ENCODE data around the gene VPS39. TPM values are rescaled to one million over a fixed set of nuclear protein-coding genes. Genes with fewer than 3 reads are reported as not detected.

VPS39 gene
- total and polyA plus RNA-seq, 2 of the 13 experiments (the other 11 are each of a cell fraction or from before 2014, with no cell fraction given) = 22.9 to 32.0 TPM

- peak; percentile 88 for TF ChIP-seq ARID5B (CRISPR knock-in tag; IDR thresholded peaks at IDR 0.05)
- TF ChIP-seq ZNF580 (CRISPR knock-in tag; IDR thresholded peaks at IDR 0.05; ENCODE audit: borderline replicate concordance, low read depth) = peak; percentile 59; the same call in 1 of the 2 replicates
- 0 out of 2 replicates have a peak, but pooled peaks have one; percentile 43 for TF ChIP-seq MEIS2 (CRISPR knock-in tag; IDR thresholded peaks at IDR 0.05)
- TF ChIP-seq STAG1 (CRISPR knock-in tag; IDR thresholded peaks at IDR 0.05) = no peak
- no peak for TF ChIP-seq ZNF484 (CRISPR knock-in tag; IDR thresholded peaks at IDR 0.05; ENCODE audit: borderline replicate concordance, low read depth)
- TF ChIP-seq FOXJ3 (CRISPR knock-in tag; IDR thresholded peaks at IDR 0.05; ENCODE audit: borderline replicate concordance) = peak; percentile 66; the same call in 1 of the 2 replicates
- peak; percentile 39; the same call in 1 of the 2 replicates for TF ChIP-seq IRX3 (CRISPR knock-in tag; IDR thresholded peaks at IDR 0.05; ENCODE audit: borderline replicate concordance, low read depth)
- TF ChIP-seq ZNF331 (CRISPR knock-in tag; IDR thresholded peaks at IDR 0.05) = peak; percentile 94
- TF ChIP-seq SCMH1 (CRISPR knock-in tag; IDR thresholded peaks at IDR 0.05; ENCODE audit: borderline replicate concordance) = no peak
- TF ChIP-seq ZBTB37 (CRISPR knock-in tag; IDR thresholded peaks at IDR 0.05) = no peak
- TF ChIP-seq ELF3 (CRISPR knock-in tag; IDR thresholded peaks at IDR 0.05) = peak; percentile 74
- TF ChIP-seq ETV5 (CRISPR knock-in tag; IDR thresholded peaks at IDR 0.05; ENCODE audit: borderline replicate concordance) = peak; percentile 24; the same call in 1 of the 2 replicates
- TF ChIP-seq GTF2F1 (IDR thresholded peaks at IDR 0.05; ENCODE audit: low read length) = no peak
- no peak for TF ChIP-seq ATRX (CRISPR knock-in tag; IDR thresholded peaks at IDR 0.05; ENCODE audit: borderline replicate concordance)
- TF ChIP-seq ZNF234 (CRISPR knock-in tag; conservative IDR thresholded peaks at IDR 0.05) = no peak
- TF ChIP-seq KMT2A (CRISPR knock-in tag; IDR thresholded peaks at IDR 0.05) = peak; percentile 55; the same call in 1 of the 2 replicates
- peak; percentile 32; the same call in 1 of the 2 replicates for TF ChIP-seq TFDP2 (CRISPR knock-in tag; IDR thresholded peaks at IDR 0.05)
- no peak; the same call in 1 of the 2 replicates for TF ChIP-seq ZFP1 (CRISPR knock-in tag; IDR thresholded peaks at IDR 0.05)
- no peak for TF ChIP-seq PHF5A (CRISPR knock-in tag; IDR thresholded peaks at IDR 0.05; ENCODE audit: low read depth, unreplicated experiment)
- no peak; the same call in 1 of the 2 replicates for TF ChIP-seq SP5 (CRISPR knock-in tag; IDR thresholded peaks at IDR 0.05; ENCODE audit: borderline replicate concordance, low read depth)
- TF ChIP-seq ZKSCAN1 (IDR thresholded peaks at IDR 0.05; ENCODE audit: low read length) = peak; percentile 92; the same call in 1 of the 2 replicates
- no peak for TF ChIP-seq PRMT3 (CRISPR knock-in tag; IDR thresholded peaks at IDR 0.05; ENCODE audit: borderline replicate concordance, low read depth)
- no peak for TF ChIP-seq CENPT (CRISPR knock-in tag; IDR thresholded peaks at IDR 0.05; ENCODE audit: low read depth)
- no peak for TF ChIP-seq EZH2 (conservative IDR thresholded peaks at IDR 0.05; ENCODE audit: low read depth, low read length)
Measured at GRCh38 chr15:42138968-42139386, 69.1 kb downstream of the VPS39 start (continued).

Data from HepG2 (cell line).